ENCODE data around the gene GSG1L2.

GSG1L2 gene

GRCh38 chr17:9814337-9814945, 7.4 kb downstream of the GSG1L2 start:
- 88% methylated on average over 14 of the region's 14 CpGs for WGBS (ENCODE audit: insufficient coverage)
- no peaks in the 10 kb centered on the region for H3K4me1 ChIP-seq (ENCODE audit: control extremely low read depth in 1 of 4, control insufficient read depth in 4 of 4, insufficient read depth in 4 of 4, low read length in 3 of 4)
- H3K4me3 ChIP-seq (ENCODE audit: control insufficient read depth in 1 of 7, extremely low read depth in 1 of 7, insufficient read depth in 4 of 7, low read depth in 2 of 7, low read length in 6 of 7): no peak overlapping the region
- no peak overlapping the region for H3K27ac ChIP-seq (ENCODE audit: insufficient read depth in 1 of 2, low read depth in 1 of 2, low read length in 2 of 2, poor library complexity in 1 of 2, severe bottlenecking in 2 of 2)
- peaks cover 0 to 4% (median 0%) of the 10 kb centered on the region in 5 experiments for H3K27me3 ChIP-seq (replicated peaks in 2 of 5; ENCODE audit: control insufficient read depth in 4 of 5, insufficient read depth in 5 of 5, low read length in 4 of 5)
- DNase-seq: no peak
- no peaks in the 10 kb centered on the region for H3K36me3 ChIP-seq (ENCODE audit: control insufficient read depth in 4 of 4, insufficient read depth in 4 of 4, low read length in 3 of 4)
- ChIA-PET POLR2A (no interaction called here), CTCF (no interaction called here)
- no peaks in the 10 kb centered on the region for H3K9me3 ChIP-seq (ENCODE audit: control extremely low read depth in 1 of 5, control insufficient read depth in 4 of 5, insufficient read depth in 2 of 5, low read depth in 1 of 5, low read length in 4 of 5)

DNA sequence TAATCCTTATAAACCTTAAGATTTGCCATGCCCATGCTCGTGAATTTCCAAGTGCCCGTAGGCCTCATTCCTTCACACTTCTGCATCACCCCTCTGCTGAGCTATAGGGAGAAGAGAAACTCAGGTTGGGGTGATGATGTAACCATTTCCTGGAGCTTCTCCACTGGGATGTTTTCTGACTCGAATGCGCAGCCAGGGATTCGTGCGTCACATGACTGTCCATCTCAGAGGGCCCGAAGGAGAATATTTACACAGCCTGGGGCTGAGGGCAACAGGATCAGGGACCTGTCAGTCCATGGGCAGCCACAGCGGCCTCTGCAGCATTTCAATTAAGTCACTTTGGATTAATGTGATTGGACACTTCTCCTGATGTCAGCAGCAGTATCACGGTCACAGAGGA, 8.7 kb downstream of the GSG1L2 start:
- Histone ChIP-seq H3K9me3 (ENCODE audit: control extremely low read depth in 1 of 5, control insufficient read depth in 4 of 5, insufficient read depth in 2 of 5, low read depth in 1 of 5, low read length in 4 of 5) (no peaks in the 10 kb centered on the region), H3K27ac (ENCODE audit: insufficient read depth in 1 of 2, low read depth in 1 of 2, low read length in 2 of 2, poor library complexity in 1 of 2, severe bottlenecking in 2 of 2) (no peak overlapping the region), H3K27me3 (replicated peaks in 2 of 5; ENCODE audit: control insufficient read depth in 4 of 5, insufficient read depth in 5 of 5, low read length in 4 of 5) (peaks cover 0 to 4% (median 0%) of the 10 kb centered on the region in 5 experiments), H3K36me3 (ENCODE audit: control insufficient read depth in 4 of 4, insufficient read depth in 4 of 4, low read length in 3 of 4) (no peaks in the 10 kb centered on the region), H3K4me1 (ENCODE audit: control extremely low read depth in 1 of 4, control insufficient read depth in 4 of 4, insufficient read depth in 4 of 4, low read length in 3 of 4) (no peaks in the 10 kb centered on the region), H3K4me3 (ENCODE audit: control insufficient read depth in 1 of 7, extremely low read depth in 1 of 7, insufficient read depth in 4 of 7, low read depth in 2 of 7, low read length in 6 of 7) (no peak overlapping the region)
- CTCF ChIA-PET: no interaction called here
- no peak for DNase-seq
- POLR2A ChIA-PET: no interaction called here
- 90% methylated on average over 7 of the region's 9 CpGs for WGBS (ENCODE audit: insufficient coverage)

DNA sequence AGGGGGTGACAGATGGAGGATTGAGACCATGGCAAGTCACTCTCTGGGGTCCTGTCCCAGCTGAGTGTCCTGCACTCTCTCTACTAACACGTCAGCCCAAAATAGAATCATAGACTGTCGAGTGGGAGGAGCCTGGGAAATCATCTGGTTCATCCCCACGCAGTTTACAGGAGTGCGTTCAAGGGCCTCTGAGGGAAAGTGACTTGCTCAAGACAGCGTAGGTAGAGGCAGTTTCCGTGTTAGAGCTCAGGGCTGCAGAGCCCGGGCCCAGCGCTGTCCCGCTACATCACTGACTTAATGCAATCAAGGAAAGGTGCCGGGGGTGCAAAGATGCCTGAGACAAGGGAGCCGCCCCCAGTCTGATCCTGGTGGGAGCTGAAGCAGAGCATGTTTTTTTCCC, 10.3 kb downstream of the GSG1L2 start:
- no peak for DNase-seq
- Histone ChIP-seq H3K27me3 (replicated peaks in 2 of 5; ENCODE audit: control insufficient read depth in 4 of 5, insufficient read depth in 5 of 5, low read length in 4 of 5) (peaks cover 0 to 4% (median under 1%) of the 10 kb centered on the region in 5 experiments), H3K4me3 (ENCODE audit: control insufficient read depth in 1 of 7, extremely low read depth in 1 of 7, insufficient read depth in 4 of 7, low read depth in 2 of 7, low read length in 6 of 7) (no peak overlapping the region), H3K36me3 (ENCODE audit: control insufficient read depth in 4 of 4, insufficient read depth in 4 of 4, low read length in 3 of 4) (no peaks in the 10 kb centered on the region), H3K27ac (ENCODE audit: insufficient read depth in 1 of 2, low read depth in 1 of 2, low read length in 2 of 2, poor library complexity in 1 of 2, severe bottlenecking in 2 of 2) (no peak overlapping the region), H3K9me3 (ENCODE audit: control extremely low read depth in 1 of 5, control insufficient read depth in 4 of 5, insufficient read depth in 2 of 5, low read depth in 1 of 5, low read length in 4 of 5) (no peaks in the 10 kb centered on the region), H3K4me1 (ENCODE audit: control extremely low read depth in 1 of 4, control insufficient read depth in 4 of 4, insufficient read depth in 4 of 4, low read length in 3 of 4) (no peaks in the 10 kb centered on the region)
- 86% methylated on average over 11 of the region's 11 CpGs for WGBS (ENCODE audit: insufficient coverage)
- ChIA-PET POLR2A (no interaction called here), CTCF (no interaction called here)

DNA sequence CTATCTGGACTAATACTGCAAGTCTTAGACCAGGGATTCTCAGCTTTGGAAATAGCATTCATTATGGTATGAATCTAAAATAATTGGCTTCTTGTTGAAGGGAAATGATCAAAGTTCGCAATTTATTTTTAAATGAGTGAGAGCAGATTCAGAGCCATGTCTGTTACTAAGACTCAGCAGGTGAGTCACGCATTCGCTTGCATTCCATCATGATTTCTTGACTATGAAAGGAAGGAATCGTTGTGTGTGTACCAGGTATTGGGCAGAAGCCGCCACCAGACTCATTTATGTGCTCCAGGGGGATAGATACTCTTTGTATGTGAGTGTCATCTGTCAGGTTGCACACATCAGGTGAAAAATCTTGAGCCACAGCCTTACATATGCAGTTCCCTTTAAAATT, 10.8 kb downstream of the GSG1L2 start:
- no peak overlapping the region for H3K27ac ChIP-seq (ENCODE audit: insufficient read depth in 1 of 2, low read depth in 1 of 2, low read length in 2 of 2, poor library complexity in 1 of 2, severe bottlenecking in 2 of 2)
- ChIA-PET CTCF (no interaction called here), POLR2A (no interaction called here)
- peaks cover 0 to 6% (median 3%) of the 10 kb centered on the region in 5 experiments for H3K27me3 ChIP-seq (replicated peaks in 2 of 5; ENCODE audit: control insufficient read depth in 4 of 5, insufficient read depth in 5 of 5, low read length in 4 of 5)
- H3K4me1 ChIP-seq (ENCODE audit: control extremely low read depth in 1 of 4, control insufficient read depth in 4 of 4, insufficient read depth in 4 of 4, low read length in 3 of 4): no peaks in the 10 kb centered on the region
- DNase-seq: no peak
- H3K9me3 ChIP-seq (ENCODE audit: control extremely low read depth in 1 of 5, control insufficient read depth in 4 of 5, insufficient read depth in 2 of 5, low read depth in 1 of 5, low read length in 4 of 5): no peaks in the 10 kb centered on the region
- WGBS (ENCODE audit: insufficient coverage): 93% methylated on average over 5 of the region's 5 CpGs
- no peak overlapping the region for H3K4me3 ChIP-seq (ENCODE audit: control insufficient read depth in 1 of 7, extremely low read depth in 1 of 7, insufficient read depth in 4 of 7, low read depth in 2 of 7, low read length in 6 of 7)
- no peaks in the 10 kb centered on the region for H3K36me3 ChIP-seq (ENCODE audit: control insufficient read depth in 4 of 4, insufficient read depth in 4 of 4, low read length in 3 of 4)

DNA sequence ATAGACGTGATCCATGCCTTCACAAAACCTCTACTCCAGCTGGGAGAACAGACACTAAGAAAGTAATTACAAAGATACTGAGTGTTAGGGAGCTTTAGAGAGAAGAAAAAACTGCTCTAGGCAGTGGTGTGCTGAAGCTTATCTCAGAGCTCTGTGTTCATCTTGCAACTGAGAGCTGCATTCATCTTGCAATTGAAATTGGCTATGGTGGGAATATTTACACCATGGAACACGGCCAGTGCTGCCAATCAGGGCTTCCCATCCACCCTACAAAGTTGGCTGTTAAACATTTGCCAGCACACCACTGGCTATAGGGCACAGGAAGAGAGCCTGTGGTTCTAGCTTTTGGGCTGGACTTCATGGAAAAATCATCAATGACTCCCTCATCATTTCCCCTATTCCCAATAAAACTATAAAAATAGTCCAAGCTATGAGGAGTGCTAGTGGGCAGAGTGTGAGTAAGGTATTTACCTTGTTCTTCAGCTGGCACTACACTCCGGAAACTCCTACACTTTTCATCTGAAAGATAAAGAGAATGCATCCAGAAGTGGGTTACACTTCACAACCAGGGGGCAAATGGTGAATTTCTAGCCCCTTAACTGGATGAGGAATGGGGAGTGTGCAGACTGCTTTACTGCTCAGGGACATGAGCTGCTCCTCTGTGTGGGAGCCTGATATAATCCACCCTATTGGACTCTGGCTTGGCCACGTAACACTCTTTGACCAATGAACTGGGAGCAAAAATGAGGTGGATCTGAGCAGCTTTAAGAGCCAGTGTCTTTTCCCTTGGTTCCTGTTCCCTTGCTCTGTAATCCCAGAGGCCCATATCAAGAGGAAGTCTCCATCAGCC, 11.6 kb downstream of the GSG1L2 start:
- Histone ChIP-seq H3K4me1 (ENCODE audit: control extremely low read depth in 1 of 4, control insufficient read depth in 4 of 4, insufficient read depth in 4 of 4, low read length in 3 of 4) (no peaks in the 10 kb centered on the region), H3K27me3 (replicated peaks in 2 of 5; ENCODE audit: control insufficient read depth in 4 of 5, insufficient read depth in 5 of 5, low read length in 4 of 5) (peaks cover 0 to 6% (median 3%) of the 10 kb centered on the region in 5 experiments), H3K9me3 (ENCODE audit: control extremely low read depth in 1 of 5, control insufficient read depth in 4 of 5, insufficient read depth in 2 of 5, low read depth in 1 of 5, low read length in 4 of 5) (no peaks in the 10 kb centered on the region), H3K36me3 (ENCODE audit: control insufficient read depth in 4 of 4, insufficient read depth in 4 of 4, low read length in 3 of 4) (no peaks in the 10 kb centered on the region), H3K27ac (ENCODE audit: insufficient read depth in 1 of 2, low read depth in 1 of 2, low read length in 2 of 2, poor library complexity in 1 of 2, severe bottlenecking in 2 of 2) (no peak overlapping the region), H3K4me3 (ENCODE audit: control insufficient read depth in 1 of 7, extremely low read depth in 1 of 7, insufficient read depth in 4 of 7, low read depth in 2 of 7, low read length in 6 of 7) (no peak overlapping the region)
- no peak for DNase-seq
- POLR2A ChIA-PET: no interaction called here
- CTCF ChIA-PET: no interaction called here
- 96% methylated on average over 3 of the region's 4 CpGs for WGBS (ENCODE audit: insufficient coverage)

DNA sequence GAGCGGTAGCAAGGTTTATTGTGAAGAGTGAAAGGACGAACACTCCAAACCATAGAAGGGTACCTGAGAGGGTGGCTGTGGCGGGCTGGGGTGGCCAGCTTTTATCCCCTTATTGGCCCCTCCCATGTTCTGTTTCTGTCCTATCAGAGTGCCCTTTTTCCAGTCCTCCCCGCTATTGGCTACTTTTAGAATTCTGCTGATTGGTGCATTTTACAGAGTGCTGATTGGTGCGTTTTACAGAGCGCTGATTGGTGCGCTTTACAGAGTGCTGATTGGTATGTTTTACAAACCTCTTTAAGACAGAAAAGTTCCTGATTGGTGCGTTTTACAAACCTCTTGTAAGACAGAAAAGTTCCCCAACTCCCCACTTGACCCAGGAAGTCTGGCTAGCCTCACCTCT, 12.5 kb downstream of the GSG1L2 start:
- Histone ChIP-seq H3K27me3 (replicated peaks in 2 of 5; ENCODE audit: control insufficient read depth in 4 of 5, insufficient read depth in 5 of 5, low read length in 4 of 5) (peaks cover 0 to 6% (median 3%) of the 10 kb centered on the region in 5 experiments), H3K4me1 (ENCODE audit: control extremely low read depth in 1 of 4, control insufficient read depth in 4 of 4, insufficient read depth in 4 of 4, low read length in 3 of 4) (no peaks in the 10 kb centered on the region), H3K27ac (ENCODE audit: insufficient read depth in 1 of 2, low read depth in 1 of 2, low read length in 2 of 2, poor library complexity in 1 of 2, severe bottlenecking in 2 of 2) (no peak overlapping the region), H3K9me3 (ENCODE audit: control extremely low read depth in 1 of 5, control insufficient read depth in 4 of 5, insufficient read depth in 2 of 5, low read depth in 1 of 5, low read length in 4 of 5) (peaks cover 0 to 4% (median 2%) of the 10 kb centered on the region in 5 experiments), H3K4me3 (ENCODE audit: control insufficient read depth in 1 of 7, extremely low read depth in 1 of 7, insufficient read depth in 4 of 7, low read depth in 2 of 7, low read length in 6 of 7) (no peak overlapping the region), H3K36me3 (ENCODE audit: control insufficient read depth in 4 of 4, insufficient read depth in 4 of 4, low read length in 3 of 4) (no peaks in the 10 kb centered on the region)
- ChIA-PET POLR2A (no interaction called here), CTCF (no interaction called here)
- 95% methylated on average over 5 of the region's 8 CpGs for WGBS (ENCODE audit: insufficient coverage)
- DNase-seq: no peak

- H3K4me1 ChIP-seq (ENCODE audit: control extremely low read depth in 1 of 4, control insufficient read depth in 4 of 4, insufficient read depth in 4 of 4, low read length in 3 of 4): no peaks in the 10 kb centered on the region
- WGBS (ENCODE audit: insufficient coverage): 97% methylated on average over 5 of the region's 6 CpGs
- peaks cover 0 to 9% (median 2%) of the 10 kb centered on the region in 5 experiments for H3K9me3 ChIP-seq (ENCODE audit: control extremely low read depth in 1 of 5, control insufficient read depth in 4 of 5, insufficient read depth in 2 of 5, low read depth in 1 of 5, low read length in 4 of 5)
- CTCF ChIA-PET: no interaction called here
- POLR2A ChIA-PET: no interaction called here
- H3K4me3 ChIP-seq (ENCODE audit: control insufficient read depth in 1 of 7, extremely low read depth in 1 of 7, insufficient read depth in 4 of 7, low read depth in 2 of 7, low read length in 6 of 7): no peak overlapping the region
- no peak for DNase-seq
- no peaks in the 10 kb centered on the region for H3K36me3 ChIP-seq (ENCODE audit: control insufficient read depth in 4 of 4, insufficient read depth in 4 of 4, low read length in 3 of 4)
- H3K27ac ChIP-seq (ENCODE audit: insufficient read depth in 1 of 2, low read depth in 1 of 2, low read length in 2 of 2, poor library complexity in 1 of 2, severe bottlenecking in 2 of 2): no peak overlapping the region
- H3K27me3 ChIP-seq (replicated peaks in 2 of 5; ENCODE audit: control insufficient read depth in 4 of 5, insufficient read depth in 5 of 5, low read length in 4 of 5): peaks cover 0 to 7% (median 3%) of the 10 kb centered on the region in 5 experiments
Observed at GRCh38 chr17:9806699-9807098, 15.2 kb downstream of the GSG1L2 start.

Data from common myeloid progenitor, CD34-positive (primary cell).